ENCODE measurements around the gene ZCCHC14.

Gene ZCCHC14

DNA sequence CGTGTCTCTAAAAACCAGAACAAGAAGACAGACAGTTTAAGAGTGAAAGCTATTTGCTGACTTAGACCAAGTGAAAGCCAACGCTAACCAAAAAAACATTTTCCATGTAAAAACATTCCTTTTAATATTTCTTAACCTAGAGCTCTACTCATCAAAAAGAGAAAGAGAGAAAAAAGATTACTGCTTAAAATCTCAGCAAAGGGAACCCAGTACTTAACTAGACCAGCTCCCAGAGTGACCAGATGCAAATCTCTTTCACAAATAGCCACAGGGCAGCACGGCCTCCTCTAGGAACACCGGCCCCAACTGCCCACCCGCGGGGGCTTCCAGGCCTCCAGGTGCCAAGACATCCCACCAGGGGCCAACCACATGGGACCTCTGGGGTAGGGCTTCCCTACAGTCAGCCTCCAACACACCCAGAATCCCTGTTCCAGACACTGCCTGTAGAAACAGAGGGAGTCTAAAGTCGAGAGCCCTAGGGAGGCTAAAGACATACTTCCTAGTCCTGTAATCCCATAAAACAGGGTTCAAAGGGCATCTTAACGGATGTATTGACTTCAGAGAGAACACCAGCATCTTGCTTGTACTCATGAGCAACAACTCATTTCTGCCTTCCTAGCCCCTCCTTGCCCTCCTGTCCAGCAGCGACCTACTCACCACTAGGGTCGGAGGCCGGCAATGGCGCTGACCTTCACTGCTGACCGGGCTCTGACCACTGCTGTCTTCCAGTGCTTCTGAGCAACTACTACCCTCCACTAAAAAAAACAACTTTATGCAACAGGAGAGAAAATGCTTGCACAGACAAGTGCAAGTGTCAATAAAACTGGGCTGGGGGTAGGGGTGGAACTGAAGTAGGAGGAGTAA lies 21.3 kb downstream of the ZCCHC14 start:
- peak overlapping the region; percentile 71 for H3K9ac ChIP-seq (ENCODE audit: low read length)
- no peaks in the 10 kb centered on the region for H3K36me3 ChIP-seq (ENCODE audit: control insufficient read depth, insufficient read depth, low read length, severe bottlenecking)
- no peaks in the 10 kb centered on the region for H3K9me3 ChIP-seq (ENCODE audit: control insufficient read depth, low read length)
- H3K4me3 ChIP-seq (ENCODE audit: low read length): peak overlapping the region; percentile 64
- no peak for DNase-seq (ENCODE audit: low read depth)
- H3K27me3 ChIP-seq (replicated peaks; ENCODE audit: control insufficient read depth, insufficient read depth, low read length): no peaks in the 10 kb centered on the region
- peaks cover 50% of the 10 kb centered on the region for H3K4me1 ChIP-seq (ENCODE audit: control insufficient read depth, insufficient read depth, low read length)

DNA sequence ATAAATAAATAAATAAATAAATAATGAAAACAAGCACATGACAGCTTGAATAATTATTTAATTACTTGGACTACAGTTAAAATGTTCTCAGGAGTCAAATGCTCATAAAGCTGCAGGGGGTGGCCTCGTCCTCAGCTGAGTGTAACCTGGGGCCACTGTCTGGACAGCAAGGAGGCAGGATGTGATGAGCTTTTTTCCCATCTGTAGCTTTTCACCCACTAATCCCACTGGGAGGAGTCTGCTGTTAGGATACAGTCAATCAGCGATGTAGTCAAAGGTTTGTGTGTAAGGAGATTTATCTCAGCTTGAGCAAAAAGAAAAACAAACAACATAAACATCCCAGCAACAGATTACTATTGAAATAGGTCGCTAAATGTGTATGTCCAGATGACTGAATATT lies 22.5 kb downstream of the ZCCHC14 start:
- H3K27me3 ChIP-seq (replicated peaks; ENCODE audit: control insufficient read depth, insufficient read depth, low read length): no peaks in the 10 kb centered on the region
- peak overlapping the region; percentile 71 for H3K9ac ChIP-seq (ENCODE audit: low read length)
- no peaks in the 10 kb centered on the region for H3K9me3 ChIP-seq (ENCODE audit: control insufficient read depth, low read length)
- H3K4me3 ChIP-seq (ENCODE audit: low read length): no peak overlapping the region
- H3K36me3 ChIP-seq (ENCODE audit: control insufficient read depth, insufficient read depth, low read length, severe bottlenecking): no peaks in the 10 kb centered on the region
- H3K4me1 ChIP-seq (ENCODE audit: control insufficient read depth, insufficient read depth, low read length): peaks cover 56% of the 10 kb centered on the region
- no peak for DNase-seq (ENCODE audit: low read depth)

DNA sequence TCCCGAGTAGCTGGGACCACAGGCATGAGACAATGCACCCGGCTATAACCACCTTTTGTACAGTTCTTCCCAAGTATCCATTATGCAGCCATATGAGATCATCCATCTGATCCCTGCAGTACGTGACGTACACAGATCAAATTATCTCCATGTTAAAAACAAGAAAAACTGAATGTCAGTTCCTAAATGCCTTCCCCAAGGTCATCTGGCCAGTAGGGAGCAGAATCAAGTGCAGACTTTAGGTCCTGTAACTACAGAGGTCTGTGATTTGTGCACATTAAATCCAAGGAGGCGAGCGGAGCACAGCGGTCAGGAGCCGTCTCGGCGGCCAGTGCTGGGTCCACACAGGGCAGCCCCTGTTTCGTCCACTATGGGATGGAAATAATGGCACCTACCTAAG lies 23.7 kb downstream of the ZCCHC14 start:
- Histone ChIP-seq H3K9me3 (ENCODE audit: control insufficient read depth, low read length) (no peaks in the 10 kb centered on the region), H3K4me1 (ENCODE audit: control insufficient read depth, insufficient read depth, low read length) (peaks cover 58% of the 10 kb centered on the region)

DNA sequence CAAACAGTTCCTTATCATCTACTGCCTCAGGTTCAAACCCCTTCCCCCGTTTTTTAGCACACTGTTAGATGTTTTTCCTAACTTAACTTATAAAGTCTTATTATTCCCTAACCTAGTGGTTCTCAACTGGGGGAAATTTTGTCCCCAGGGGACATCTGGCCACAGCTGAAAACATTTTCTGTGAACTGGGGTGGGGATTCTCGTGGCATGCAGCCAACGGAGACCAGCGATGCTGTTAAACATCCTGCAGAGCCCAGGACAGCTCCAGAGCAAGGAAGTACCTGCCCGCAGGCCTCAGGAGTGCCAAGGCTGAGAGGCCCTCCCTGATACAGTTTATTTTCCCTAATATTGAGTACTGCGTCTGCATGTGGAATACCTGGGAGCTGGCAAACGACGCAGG lies 24.3 kb downstream of the ZCCHC14 start:
- Histone ChIP-seq H3K4me3 (ENCODE audit: low read length) (no peak overlapping the region), H3K27me3 (replicated peaks; ENCODE audit: control insufficient read depth, insufficient read depth, low read length) (no peaks in the 10 kb centered on the region), H3K9me3 (ENCODE audit: control insufficient read depth, low read length) (no peaks in the 10 kb centered on the region), H3K4me1 (ENCODE audit: control insufficient read depth, insufficient read depth, low read length) (peaks cover 65% of the 10 kb centered on the region), H3K36me3 (ENCODE audit: control insufficient read depth, insufficient read depth, low read length, severe bottlenecking) (no peaks in the 10 kb centered on the region), H3K9ac (ENCODE audit: low read length) (no peak overlapping the region)
- no peak for DNase-seq (ENCODE audit: low read depth)

More for the DNA sequence above, 23.7 kb downstream of the ZCCHC14 start:
- DNase-seq (ENCODE audit: low read depth): no peak
- Histone ChIP-seq H3K4me3 (ENCODE audit: low read length) (no peak overlapping the region), H3K9ac (ENCODE audit: low read length) (no peak overlapping the region), H3K36me3 (ENCODE audit: control insufficient read depth, insufficient read depth, low read length, severe bottlenecking) (no peaks in the 10 kb centered on the region), H3K27me3 (replicated peaks; ENCODE audit: control insufficient read depth, insufficient read depth, low read length) (no peaks in the 10 kb centered on the region)

DNA sequence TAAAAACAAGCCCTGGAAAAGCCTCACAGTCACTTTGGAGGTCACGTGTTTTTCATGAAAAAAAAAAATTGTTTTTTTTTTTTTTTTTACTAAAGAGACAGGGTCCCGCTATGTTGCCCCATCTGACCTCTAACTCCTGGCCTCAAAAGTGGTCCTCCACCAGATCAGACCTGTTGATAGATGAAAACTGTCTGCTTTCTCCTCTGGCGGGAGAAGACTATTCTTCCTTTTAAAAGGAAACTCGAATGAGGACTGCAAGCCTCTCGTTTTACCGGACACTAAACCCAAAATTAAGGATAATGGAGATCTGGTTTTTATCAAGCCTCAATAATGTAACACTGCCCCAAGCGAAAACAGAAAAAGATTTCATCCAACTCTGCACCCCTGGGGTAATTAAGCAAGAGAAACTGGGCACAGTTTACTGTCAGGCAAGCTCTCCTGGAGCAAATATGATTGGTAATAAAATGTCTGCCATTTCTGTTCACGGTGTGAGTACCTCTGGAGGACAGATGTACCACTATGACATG lies 25.8 kb downstream of the ZCCHC14 start:
- Histone ChIP-seq H3K4me1 (ENCODE audit: control insufficient read depth, insufficient read depth, low read length) (peaks cover 74% of the 10 kb centered on the region), H3K4me3 (ENCODE audit: low read length) (peak overlapping the region; percentile 14), H3K9me3 (ENCODE audit: control insufficient read depth, low read length) (no peaks in the 10 kb centered on the region), H3K9ac (ENCODE audit: low read length) (peak overlapping the region; percentile 91), H3K27me3 (replicated peaks; ENCODE audit: control insufficient read depth, insufficient read depth, low read length) (no peaks in the 10 kb centered on the region), H3K36me3 (ENCODE audit: control insufficient read depth, insufficient read depth, low read length, severe bottlenecking) (no peaks in the 10 kb centered on the region)
- DNase-seq (ENCODE audit: low read depth): no peak

DNA sequence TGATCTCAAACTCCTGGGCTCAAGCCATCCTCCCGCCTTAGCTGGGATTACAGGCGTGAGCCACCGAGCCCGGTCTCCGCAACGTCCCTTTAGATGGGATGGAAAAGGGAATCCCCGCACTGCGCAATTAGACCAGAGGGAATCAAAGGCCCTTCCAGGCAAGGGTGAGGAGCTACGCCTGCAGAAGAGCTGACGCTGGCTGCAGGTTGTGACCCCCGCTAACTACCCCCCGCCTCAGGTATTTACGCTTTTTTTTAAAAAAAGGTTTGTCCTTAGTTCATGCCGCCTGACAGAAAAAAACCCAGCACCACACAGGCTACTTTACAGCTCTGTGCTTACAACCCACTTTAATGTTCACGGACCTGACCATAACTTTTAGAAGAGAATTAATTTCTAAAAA lies 26.9 kb downstream of the ZCCHC14 start:
- Histone ChIP-seq H3K27me3 (replicated peaks; ENCODE audit: control insufficient read depth, insufficient read depth, low read length) (no peaks in the 10 kb centered on the region), H3K4me3 (ENCODE audit: low read length) (peak overlapping the region; percentile 70), H3K9ac (ENCODE audit: low read length) (peak overlapping the region; percentile 91), H3K9me3 (ENCODE audit: control insufficient read depth, low read length) (no peaks in the 10 kb centered on the region), H3K4me1 (ENCODE audit: control insufficient read depth, insufficient read depth, low read length) (peaks cover 75% of the 10 kb centered on the region), H3K36me3 (ENCODE audit: control insufficient read depth, insufficient read depth, low read length, severe bottlenecking) (no peaks in the 10 kb centered on the region)
- DNase-seq (ENCODE audit: low read depth): no peak

DNA sequence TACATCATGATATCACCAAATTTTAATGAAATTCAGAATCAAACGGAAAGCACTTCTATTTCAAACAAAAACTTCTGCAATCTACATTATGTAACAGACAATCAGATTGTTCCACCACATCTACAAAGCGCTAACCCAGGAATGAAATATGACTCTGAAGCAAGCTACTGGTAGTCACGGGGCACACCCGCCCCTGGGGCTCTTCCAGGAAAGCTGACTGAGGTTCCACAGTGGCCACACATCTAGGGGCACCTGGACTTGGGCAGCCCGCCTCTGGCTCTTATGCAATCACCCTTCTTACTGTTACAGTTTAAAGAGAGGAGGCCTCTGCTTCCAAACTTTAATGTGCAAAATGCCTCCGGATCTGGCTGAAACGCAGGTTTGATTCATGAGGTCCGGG lies 27.5 kb downstream of the ZCCHC14 start:
- H3K4me1 ChIP-seq (ENCODE audit: control insufficient read depth, insufficient read depth, low read length): peaks cover 74% of the 10 kb centered on the region
- DNase-seq (ENCODE audit: low read depth): peak; percentile 90
- H3K9me3 ChIP-seq (ENCODE audit: control insufficient read depth, low read length): no peaks in the 10 kb centered on the region
- no peaks in the 10 kb centered on the region for H3K27me3 ChIP-seq (replicated peaks; ENCODE audit: control insufficient read depth, insufficient read depth, low read length)
- no peaks in the 10 kb centered on the region for H3K36me3 ChIP-seq (ENCODE audit: control insufficient read depth, insufficient read depth, low read length, severe bottlenecking)
- H3K9ac ChIP-seq (ENCODE audit: low read length): peak overlapping the region; percentile 91
- H3K4me3 ChIP-seq (ENCODE audit: low read length): peak overlapping the region; percentile 70

DNA sequence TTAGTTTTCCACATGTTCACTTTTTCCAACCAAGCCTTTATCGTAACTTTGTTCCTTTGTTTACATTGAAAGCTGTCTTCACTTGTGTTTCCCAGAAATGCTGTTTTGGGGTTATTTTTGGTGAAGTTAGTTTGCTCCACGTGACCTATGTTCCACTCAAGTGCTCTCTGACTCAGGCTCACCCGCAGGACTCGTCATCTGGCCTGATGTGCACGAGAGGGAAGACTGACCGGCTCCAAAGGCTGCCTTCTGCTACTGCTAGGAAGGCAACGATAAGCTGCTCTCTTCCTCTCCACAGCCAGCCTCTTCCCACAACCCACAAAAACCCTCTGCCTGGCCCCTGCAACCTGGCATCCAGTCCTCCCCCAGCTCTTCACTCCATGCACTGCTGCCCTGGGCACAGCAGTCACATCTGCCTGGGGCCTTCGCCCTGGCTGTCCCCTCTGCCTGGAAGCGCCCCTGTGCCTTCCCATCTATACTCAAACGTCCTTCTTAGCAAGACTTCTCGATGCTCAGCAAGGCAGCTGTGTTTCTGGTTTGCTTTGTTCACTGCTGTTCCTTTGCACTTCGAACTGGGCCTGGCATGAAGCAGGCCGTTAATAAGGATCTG lies 28.0 kb downstream of the ZCCHC14 start:
- Histone ChIP-seq H3K4me1 (ENCODE audit: control insufficient read depth, insufficient read depth, low read length) (peaks cover 71% of the 10 kb centered on the region), H3K9me3 (ENCODE audit: control insufficient read depth, low read length) (no peaks in the 10 kb centered on the region), H3K9ac (ENCODE audit: low read length) (peak overlapping the region; percentile 91), H3K36me3 (ENCODE audit: control insufficient read depth, insufficient read depth, low read length, severe bottlenecking) (peaks cover 1% of the 10 kb centered on the region), H3K27me3 (replicated peaks; ENCODE audit: control insufficient read depth, insufficient read depth, low read length) (no peaks in the 10 kb centered on the region), H3K4me3 (ENCODE audit: low read length) (peak overlapping the region; percentile 70)
- DNase-seq (ENCODE audit: low read depth): peak; percentile 85

DNA sequence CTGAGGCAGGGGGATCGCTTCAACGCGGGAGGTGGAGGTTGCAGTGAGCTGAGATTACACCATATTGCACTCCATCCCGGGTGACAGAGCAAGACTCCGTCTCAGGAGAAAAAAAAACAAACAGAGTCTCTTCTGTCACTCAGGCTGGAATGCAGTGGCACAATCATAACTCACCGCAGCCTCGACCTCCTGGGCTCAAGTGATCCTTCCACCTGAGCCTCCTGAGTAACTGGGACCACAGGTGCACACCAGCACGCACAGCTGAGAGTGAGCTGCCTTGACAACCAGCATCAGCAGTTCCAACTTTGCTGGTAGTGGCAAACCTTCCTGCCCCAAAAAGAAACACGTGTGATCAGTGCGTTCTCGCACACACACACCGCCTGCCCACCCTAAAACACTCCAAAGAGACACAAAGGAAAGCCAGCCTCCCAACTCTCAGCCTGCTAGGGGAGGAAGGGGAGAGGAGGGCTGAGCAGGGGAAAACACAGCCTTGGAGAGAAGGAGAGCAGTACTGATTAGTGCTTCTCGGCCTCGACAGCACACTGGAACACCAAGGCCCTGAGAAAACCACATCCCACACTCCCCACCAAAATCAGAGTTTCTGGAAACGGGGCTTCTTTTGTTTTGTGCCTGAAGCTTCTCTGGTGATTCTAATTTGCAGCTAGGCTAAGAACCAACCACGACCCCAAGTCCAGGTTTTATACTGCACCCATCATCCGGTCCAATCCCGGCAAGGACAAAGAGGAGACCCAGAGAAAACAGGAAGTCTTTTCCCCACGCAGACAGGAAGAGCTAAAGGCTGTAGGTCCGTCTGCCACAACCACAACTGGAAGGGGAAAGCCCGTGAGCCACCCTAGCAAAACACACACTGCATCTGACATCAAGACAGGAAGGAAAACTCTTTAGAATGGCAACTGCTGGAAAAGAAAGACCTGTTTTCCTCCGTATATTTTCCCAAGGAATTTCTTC lies 28.8 kb downstream of the ZCCHC14 start:
- Histone ChIP-seq H3K4me3 (ENCODE audit: low read length) (peak overlapping the region; percentile 70), H3K9ac (ENCODE audit: low read length) (peak overlapping the region; percentile 91), H3K9me3 (ENCODE audit: control insufficient read depth, low read length) (no peaks in the 10 kb centered on the region), H3K27me3 (replicated peaks; ENCODE audit: control insufficient read depth, insufficient read depth, low read length) (no peaks in the 10 kb centered on the region), H3K36me3 (ENCODE audit: control insufficient read depth, insufficient read depth, low read length, severe bottlenecking) (peaks cover 8% of the 10 kb centered on the region), H3K4me1 (ENCODE audit: control insufficient read depth, insufficient read depth, low read length) (peaks cover 68% of the 10 kb centered on the region)
- peak; percentile 59 for DNase-seq (ENCODE audit: low read depth)

DNA sequence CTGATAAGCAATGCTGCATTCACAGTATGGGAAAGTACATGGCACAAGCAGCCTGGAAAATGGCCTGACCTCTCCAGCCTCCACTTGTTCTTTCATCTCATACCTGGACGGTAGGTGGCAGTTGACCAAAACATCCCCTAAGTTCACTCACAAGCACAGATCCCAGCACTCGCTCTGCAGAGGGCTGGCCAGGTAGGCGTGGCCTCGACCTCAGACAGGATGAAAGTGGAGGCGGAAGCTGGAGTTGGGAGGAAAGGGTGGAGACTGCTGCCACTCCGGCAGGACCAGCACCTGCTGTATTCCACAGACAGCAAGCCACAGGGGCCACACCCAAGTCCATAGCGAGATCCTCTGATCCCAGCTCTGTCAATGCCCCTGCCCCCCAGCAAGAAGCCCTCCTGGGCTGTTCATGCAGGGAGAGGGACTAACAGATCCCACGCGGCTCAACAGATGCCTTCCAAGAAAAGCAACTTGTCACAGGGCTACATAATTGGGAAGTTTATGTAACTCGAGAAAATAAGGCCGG lies 31.3 kb downstream of the ZCCHC14 start:
- DNase-seq (ENCODE audit: low read depth): no peak
- Histone ChIP-seq H3K4me3 (ENCODE audit: low read length) (no peak overlapping the region), H3K36me3 (ENCODE audit: control insufficient read depth, insufficient read depth, low read length, severe bottlenecking) (peaks cover 18% of the 10 kb centered on the region), H3K27me3 (replicated peaks; ENCODE audit: control insufficient read depth, insufficient read depth, low read length) (no peaks in the 10 kb centered on the region), H3K9ac (ENCODE audit: low read length) (peak overlapping the region; percentile 14), H3K4me1 (ENCODE audit: control insufficient read depth, insufficient read depth, low read length) (peaks cover 79% of the 10 kb centered on the region), H3K9me3 (ENCODE audit: control insufficient read depth, low read length) (no peaks in the 10 kb centered on the region)

Measured in adipocyte (in vitro differentiated cells).